Measurements from ENCODE around the gene ACAD10.

Gene ACAD10

GRCh38 chr12:111766608-111767361 lies 80.9 kb downstream of the ACAD10 start, which contains the start of gene ALDH2:
TSS of gene ALDH2 (plus strand) at chr12:111766933. CDS start at chr12:111766983, 50 bp downstream.
- peak; percentile 50 for DNase-seq (ENCODE audit: low read depth)
- peak within 1 kb of the TSS; percentile 61 for H3K4me3 ChIP-seq (ENCODE audit: low read depth, low read length)
- TF ChIP-seq CTCF (conservative IDR thresholded peaks at IDR 0.05; ENCODE audit: low read depth, low read length) = no peak

- peak overlapping the region; percentile 61 for H3K4me3 ChIP-seq (ENCODE audit: low read depth, low read length)
- no peak for TF ChIP-seq CTCF (conservative IDR thresholded peaks at IDR 0.05; ENCODE audit: low read depth, low read length)
These were observed 81.7 kb downstream of the ACAD10 start for GRCh38 chr12:111767362-111768158.

GRCh38 chr12:111768159-111768895 lies 82.5 kb downstream of the ACAD10 start:
- H3K4me3 ChIP-seq (ENCODE audit: low read depth, low read length) = no peak overlapping the region
- DNase-seq (ENCODE audit: low read depth) = no peak
- no peak for TF ChIP-seq CTCF (conservative IDR thresholded peaks at IDR 0.05; ENCODE audit: low read depth, low read length)

More at GRCh38 chr12:111767362-111768158, 81.7 kb downstream of the ACAD10 start:
- DNase-seq (ENCODE audit: low read depth) = peak; percentile 23

- no peak overlapping the region for H3K4me3 ChIP-seq (ENCODE audit: low read depth, low read length)
- DNase-seq (ENCODE audit: low read depth) = no peak
- no peak for TF ChIP-seq CTCF (conservative IDR thresholded peaks at IDR 0.05; ENCODE audit: low read depth, low read length)
These were observed 83.7 kb downstream of the ACAD10 start for GRCh38 chr12:111769599-111769998.

- H3K4me3 ChIP-seq (ENCODE audit: low read depth, low read length) = no peak overlapping the region
- no peak for TF ChIP-seq CTCF (conservative IDR thresholded peaks at IDR 0.05; ENCODE audit: low read depth, low read length)
- DNase-seq (ENCODE audit: low read depth) = peak; percentile 70
These were observed 88.1 kb downstream of the ACAD10 start for GRCh38 chr12:111773801-111774551.

All from choroid plexus epithelial cell (primary cell).